Subcutaneous adipose tissue (tissue), 4 donors: ENCODE data around the gene SLCO6A1. TPM values are rescaled to one million over a fixed set of nuclear protein-coding genes. Genes with fewer than 3 reads are reported as not detected.

Experiments used
- CTCF ChIP-seq: fragments of 450-650 bp; IDR thresholded peaks from one replicate; pipeline ENCODE4 v1.5.1; 2016; ENCODE audit warnings: low read depth, mild to moderate bottlenecking, control low read depth, antibody characterized with exemption, moderate library complexity
- total RNA-seq, 4 donors: library from RNA; depleted of rRNA; stranded (reverse); fragments of >200 nt; gene quantifications; one replicate each; pipeline ENCODE4 v1.1.0, GENCODE V29; 2016

Gene SLCO6A1
- total RNA-seq, 4 donors from 2014 or later: not detected

- TF ChIP-seq CTCF: no peak
Observed at GRCh38 chr5:102450313-102450990, 48.3 kb downstream of the SLCO6A1 start.

DNA sequence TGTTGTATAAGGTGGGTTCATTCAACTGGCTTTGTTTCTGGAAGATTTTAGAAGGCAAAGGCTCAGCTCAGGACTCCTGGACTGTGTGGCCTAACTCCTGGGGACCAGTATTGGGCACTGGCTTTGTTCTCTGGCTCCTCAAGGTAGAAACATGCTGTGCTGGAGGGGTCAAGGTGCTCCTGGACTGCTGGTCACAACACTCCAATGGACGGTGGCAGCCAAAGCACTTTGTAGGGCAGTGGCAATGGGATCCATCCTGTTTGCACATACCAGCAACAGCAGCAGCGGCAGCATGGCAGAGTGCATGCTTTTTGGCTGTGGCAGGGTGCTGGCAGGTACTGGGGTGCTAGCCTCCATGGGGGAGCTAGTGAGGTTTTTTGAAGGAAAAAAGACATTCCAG lies 65.3 kb downstream of the SLCO6A1 start:
- TF ChIP-seq CTCF: no peak

DNA sequence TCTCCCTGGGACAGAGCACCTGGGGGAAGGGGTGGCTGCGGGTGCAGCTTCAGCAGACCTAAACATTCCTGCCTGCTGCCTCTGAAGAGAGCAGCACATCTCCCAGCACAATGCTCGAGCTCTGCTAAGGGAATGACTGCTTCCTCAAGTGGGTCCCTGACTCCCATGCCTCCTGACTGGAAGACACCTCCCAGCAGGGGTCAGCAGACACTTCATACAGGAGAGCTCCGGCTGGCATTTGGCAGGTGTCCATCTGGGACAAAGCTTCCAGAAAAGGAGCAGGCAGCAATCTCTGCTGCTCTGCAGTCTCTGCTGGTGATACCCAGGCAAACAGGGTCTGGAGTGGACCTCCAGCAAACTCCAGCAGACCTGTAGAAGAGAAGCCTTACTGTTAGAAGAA lies 77.2 kb downstream of the SLCO6A1 start:
- no peak for TF ChIP-seq CTCF

DNA sequence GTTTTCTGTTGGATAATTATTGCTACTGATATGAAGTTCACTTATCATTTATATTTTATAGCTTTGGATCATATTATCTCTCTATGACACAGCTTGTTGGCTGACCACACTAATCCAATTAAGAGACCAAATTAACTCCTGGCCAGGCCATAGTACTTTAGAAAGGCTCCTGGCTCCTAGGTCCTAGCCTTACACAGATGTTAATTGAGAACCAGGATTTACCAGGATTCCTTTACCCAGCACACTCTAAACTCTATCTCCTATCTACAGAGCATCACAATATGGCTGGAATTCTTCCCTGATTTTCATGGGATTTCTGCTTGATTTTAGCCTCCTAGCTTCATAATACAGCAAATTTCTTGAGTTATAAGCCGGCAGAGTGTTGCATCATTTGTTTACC lies 80.3 kb downstream of the SLCO6A1 start:
- TF ChIP-seq CTCF: no peak

DNA sequence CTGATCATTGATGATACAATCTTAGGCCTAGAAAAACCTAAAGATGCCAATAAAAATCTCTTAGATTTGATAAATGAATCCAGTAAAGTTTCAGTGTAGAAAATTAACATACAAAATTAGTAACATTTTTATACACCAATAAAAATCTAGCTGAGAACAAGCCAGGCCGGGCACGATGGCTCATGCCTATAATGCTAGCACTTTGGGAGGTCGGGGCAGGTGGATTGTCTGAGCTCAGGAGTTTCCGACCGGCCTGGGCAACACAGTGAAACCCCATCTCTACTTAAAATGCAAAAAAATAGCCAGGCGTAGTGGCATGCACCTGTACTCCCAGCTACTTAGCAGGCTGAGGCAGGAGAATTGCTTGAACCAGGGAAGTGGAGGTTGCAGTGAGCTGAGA lies 84.4 kb downstream of the SLCO6A1 start:
- TF ChIP-seq CTCF: no peak

GRCh38 chr5:102388235-102388634 lies 110.6 kb downstream of the SLCO6A1 start:
- TF ChIP-seq CTCF: no peak

DNA sequence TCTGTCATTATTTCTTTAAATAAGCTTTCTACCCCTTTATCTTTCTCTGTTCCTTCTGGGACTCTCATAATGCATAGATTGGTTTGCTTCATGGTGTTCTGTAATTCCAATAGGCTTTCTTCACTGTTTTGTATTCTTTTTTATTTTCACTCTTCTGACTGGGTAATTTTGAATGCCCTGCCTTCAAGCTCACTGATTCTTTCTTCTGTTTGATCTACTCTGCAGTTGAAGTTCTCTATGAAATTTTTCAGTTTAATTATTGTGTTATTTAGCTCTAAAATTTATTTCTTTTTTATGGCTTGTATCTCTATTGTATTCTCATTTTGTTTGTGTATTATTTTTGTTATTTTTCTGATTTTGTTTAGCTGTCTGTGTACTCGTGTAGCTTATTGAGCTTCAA lies 113.4 kb downstream of the SLCO6A1 start:
- TF ChIP-seq CTCF: no peak
